Lower leg skin (tissue), 3 donors: ENCODE data around the gene SLC7A10.

Experiments
- POLR2A ChIP-seq, 2 donors: fragments of 450-650 bp; IDR thresholded peaks; one replicate each; pipeline ENCODE4 v1.6.1; 2016 to 2017; ENCODE audit warnings: antibody characterized with exemption in 2 of 2, mild to moderate bottlenecking in 1 of 2, moderate library complexity in 1 of 2
- TF ChIP-seq, protein P1 (sequence below), 3 donors: fragments of 450-650 bp; IDR thresholded peaks; one replicate each; pipeline ENCODE4 v1.5.1; 2016; ENCODE audit warnings: antibody characterized with exemption in 3 of 3, mild to moderate bottlenecking in 3 of 3, moderate library complexity in 2 of 3

- TF ChIP-seq, protein P1, sequence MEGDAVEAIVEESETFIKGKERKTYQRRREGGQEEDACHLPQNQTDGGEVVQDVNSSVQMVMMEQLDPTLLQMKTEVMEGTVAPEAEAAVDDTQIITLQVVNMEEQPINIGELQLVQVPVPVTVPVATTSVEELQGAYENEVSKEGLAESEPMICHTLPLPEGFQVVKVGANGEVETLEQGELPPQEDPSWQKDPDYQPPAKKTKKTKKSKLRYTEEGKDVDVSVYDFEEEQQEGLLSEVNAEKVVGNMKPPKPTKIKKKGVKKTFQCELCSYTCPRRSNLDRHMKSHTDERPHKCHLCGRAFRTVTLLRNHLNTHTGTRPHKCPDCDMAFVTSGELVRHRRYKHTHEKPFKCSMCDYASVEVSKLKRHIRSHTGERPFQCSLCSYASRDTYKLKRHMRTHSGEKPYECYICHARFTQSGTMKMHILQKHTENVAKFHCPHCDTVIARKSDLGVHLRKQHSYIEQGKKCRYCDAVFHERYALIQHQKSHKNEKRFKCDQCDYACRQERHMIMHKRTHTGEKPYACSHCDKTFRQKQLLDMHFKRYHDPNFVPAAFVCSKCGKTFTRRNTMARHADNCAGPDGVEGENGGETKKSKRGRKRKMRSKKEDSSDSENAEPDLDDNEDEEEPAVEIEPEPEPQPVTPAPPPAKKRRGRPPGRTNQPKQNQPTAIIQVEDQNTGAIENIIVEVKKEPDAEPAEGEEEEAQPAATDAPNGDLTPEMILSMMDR (IDR thresholded peaks at IDR 0.05) = no peak
- TF ChIP-seq POLR2A (IDR thresholded peaks at IDR 0.05) = no peak
These were observed 26.0 kb downstream of the SLC7A10 start for GRCh38 chr19:33199441-33200265.
